Adrenal gland (tissue), 12 donors: Measurements from ENCODE around the gene DSTN. TPM values are rescaled to one million over a fixed set of nuclear protein-coding genes. Genes with fewer than 3 reads are reported as not detected.

Experiments used
- DNase-seq, 7 donors: peaks; one replicate each; pipeline ENCODE4 v3.0.0-alpha.2; 2019 to 2020
- H3K27ac ChIP-seq, 5 donors: fragments of 200-600 bp; sonication (generic) in 4 of 5; 1 replicate in 3 of 5; 2 replicates in 2 of 5; pipeline versions ENCODE4 v1.5.1 to v1.8.0; 2016 to 2020; ENCODE audit warnings: mild to moderate bottlenecking in 1 of 5
- H3K27me3 ChIP-seq: fragments of 200-600 bp; 2 replicates; pipeline ENCODE4 v1.8.0; 2021
- H3K36me3 ChIP-seq, 2 donors: fragments of 200-600 bp; replicated peaks in 1 of 2; 1 replicate in 1 of 2; 2 replicates in 1 of 2; pipeline versions ENCODE4 v1.5.1 to v1.8.0; 2018 to 2022
- H3K4me1 ChIP-seq, 2 donors: fragments of 200-600 bp; replicated peaks in 1 of 2; 1 replicate in 1 of 2; 2 replicates in 1 of 2; pipeline versions ENCODE4 v1.5.1 to v1.8.0; 2018 to 2021
- H3K4me3 ChIP-seq, 4 donors: fragments of 200-600 bp; sonication (generic) in 3 of 4; one replicate each; pipeline ENCODE4 v1.5.1; 2016 to 2018
- H3K9me3 ChIP-seq, 3 donors: fragments of 200-600 bp; sonication (generic) in 1 of 3; replicated peaks in 1 of 3; 1 replicate in 2 of 3; 2 replicates in 1 of 3; pipeline versions ENCODE4 v1.5.1 to v1.8.0; 2016 to 2021
- CTCF ChIP-seq, 6 experiments: fragments of 450-650 bp in 4 of 6; fragments of 200-600 bp in 2 of 6; sonication (generic) in 1 of 6; IDR thresholded peaks; 1 replicate in 5 of 6; 2 replicates in 1 of 6; pipeline versions ENCODE4 v1.5.1 to v1.8.0; 2016 to 2021; ENCODE audit warnings: antibody characterized with exemption in 6 of 6, mild to moderate bottlenecking in 2 of 6, moderate library complexity in 1 of 6
- POLR2A ChIP-seq, 2 donors: fragments of 450-650 bp; IDR thresholded peaks; one replicate each; pipeline ENCODE4 v1.6.1; 2017; ENCODE audit warnings: antibody characterized with exemption in 2 of 2, mild to moderate bottlenecking in 2 of 2, moderate library complexity in 1 of 2
- WGBS, 4 donors: extraction: QIAGEN DNeasy Blood & Tissue Kit in 2 of 4; methylation state at CpG; one replicate each; pipeline versions ENCODE4 v1.1.5 to v1.1.7; 2013 to 2017; 5-methylcytosine and 5-hydroxymethylcytosine counted together
- intact Hi-C, 2 donors: fragments of 100-400 bp; cut with DNase I; formaldehyde crosslinking; loops; one replicate each; pipeline versions ENCODE4 v1.14.1 to v1.15.0; 2022 to 2023
- polyA plus RNA-seq, 3 donors: library from polyadenylated mRNA; stranded (reverse); fragments of 200-250 nt in 2 of 3; fragments of 350-450 nt in 1 of 3; fragmentation: Illumina TruSeq in 1 of 3; extraction: RNeasy Lipid Tissue Mini Kit (QIAGEN cat#74804) in 1 of 3; gene quantifications; one replicate each; pipeline ENCODE4 v1.2.3, GENCODE V29; 2013 to 2014
- total RNA-seq, 9 donors: library from RNA; depleted of rRNA in 4 of 9; stranded (reverse); fragments of >200 nt in 4 of 9; fragments of 120-200 nt in 1 of 9; fragmentation: NEBNext Ultra II Directional in 1 of 9; extraction: Animal tissue kit (Norgen Biotek cat#: 25700) in 1 of 9; gene quantifications; one replicate each; pipeline versions ENCODE4 v1.1.0 to v1.2.4, GENCODE V29; 2013 to 2023
- donor health status: healthy with polysubstance abuse.
- donor health status: Bipolar disorder and iron deficiency.
- donor health status: DM: yes; HTN: yes; CAD: no.
- donor health status: DM: no; HTN: no; CAD: no.
- donor health status: DM: no; HTN: no; CAD: no.
- donor health status: DM: yes; HTN: yes; CAD: no.

DSTN gene
- total and polyA plus RNA-seq, 12 donors = 184 to 552 (median 273) TPM

- Histone ChIP-seq H3K4me1 (no peaks in the 10 kb centered on the region), H3K9me3 (no peaks in the 10 kb centered on the region), H3K4me3 (no peak overlapping the region), H3K36me3 (peaks cover 0 to 93% of the 10 kb centered on the region in 2 donors), H3K27me3 (no peaks in the 10 kb centered on the region), H3K27ac (no peak overlapping the region)
- TF ChIP-seq POLR2A (IDR thresholded peaks at IDR 0.05) (no peak), CTCF (IDR thresholded peaks at IDR 0.05) (no peak)
- intact Hi-C loops = no loop called here
- WGBS, 4 donors = 81 to 88% (median 85%) methylated on average over 11 to 27 of the region's 27 CpGs
- DNase-seq = no peak
Observed at GRCh38 chr20:17627101-17627955, 57.5 kb downstream of the DSTN start.

- Histone ChIP-seq H3K4me1 (no peaks in the 10 kb centered on the region), H3K27ac (no peak overlapping the region), H3K27me3 (no peaks in the 10 kb centered on the region), H3K4me3 (no peak overlapping the region), H3K9me3 (no peaks in the 10 kb centered on the region), H3K36me3 (peaks cover 0 to 93% of the 10 kb centered on the region in 2 donors)
- TF ChIP-seq POLR2A (IDR thresholded peaks at IDR 0.05) (no peak), CTCF (IDR thresholded peaks at IDR 0.05) (no peak)
- 90 to 95% (median 92%) methylated on average over 18 of the region's 18 CpGs for WGBS, 4 donors
- DNase-seq = no peak
- intact Hi-C loops = no loop called here
Observed at GRCh38 chr20:17628101-17628841, 58.4 kb downstream of the DSTN start.

- H3K36me3 ChIP-seq = peaks cover 0 to 93% of the 10 kb centered on the region in 2 donors
- H3K4me1 ChIP-seq = peaks cover 0 to 3% of the 10 kb centered on the region in 2 donors
- DNase-seq = no peak
- no peaks in the 10 kb centered on the region for H3K27me3 ChIP-seq
- WGBS, 4 donors = 89 to 100% (median 89%) methylated on average over 2 to 8 of the region's 8 CpGs; no CpG with 5 or more reads in 1 of the 4 donors
- H3K27ac ChIP-seq = no peak overlapping the region
- no peaks in the 10 kb centered on the region for H3K9me3 ChIP-seq
- intact Hi-C loops = no loop called here
- TF ChIP-seq POLR2A (IDR thresholded peaks at IDR 0.05) = no peak
- no peak for TF ChIP-seq CTCF (IDR thresholded peaks at IDR 0.05)
- H3K4me3 ChIP-seq = no peak overlapping the region
Observed at GRCh38 chr20:17629025-17629424, 59.1 kb downstream of the DSTN start.

- H3K4me3 ChIP-seq = no peak overlapping the region
- H3K27me3 ChIP-seq = no peaks in the 10 kb centered on the region
- peaks cover 0 to 10% of the 10 kb centered on the region in 2 donors for H3K4me1 ChIP-seq
- DNase-seq = no peak
- H3K9me3 ChIP-seq = no peaks in the 10 kb centered on the region
- no peak overlapping the region for H3K27ac ChIP-seq
- WGBS, 4 donors = 89 to 93% (median 91%) methylated on average over 11 to 21 of the region's 21 CpGs
- TF ChIP-seq POLR2A (IDR thresholded peaks at IDR 0.05) (no peak), CTCF (IDR thresholded peaks at IDR 0.05) (no peak)
- H3K36me3 ChIP-seq = peaks cover 0 to 92% of the 10 kb centered on the region in 2 donors
- intact Hi-C loops = no loop called here
Observed at GRCh38 chr20:17629678-17630089, 59.8 kb downstream of the DSTN start.
